HG03095 (cell line): ENCODE data around the gene CEND1.

ENCODE experiments used
- ATAC-seq: cut with Tn5 transposase; IDR thresholded peaks from one replicate; pipeline ENCODE4 v1.9.1; 2021; ENCODE audit warnings: moderate library complexity; ENCODE audit not compliant: unreplicated experiment

Gene CEND1

GRCh38 chr11:796565-797295, 6.8 kb upstream of the CEND1 start:
- no peak for ATAC-seq

DNA sequence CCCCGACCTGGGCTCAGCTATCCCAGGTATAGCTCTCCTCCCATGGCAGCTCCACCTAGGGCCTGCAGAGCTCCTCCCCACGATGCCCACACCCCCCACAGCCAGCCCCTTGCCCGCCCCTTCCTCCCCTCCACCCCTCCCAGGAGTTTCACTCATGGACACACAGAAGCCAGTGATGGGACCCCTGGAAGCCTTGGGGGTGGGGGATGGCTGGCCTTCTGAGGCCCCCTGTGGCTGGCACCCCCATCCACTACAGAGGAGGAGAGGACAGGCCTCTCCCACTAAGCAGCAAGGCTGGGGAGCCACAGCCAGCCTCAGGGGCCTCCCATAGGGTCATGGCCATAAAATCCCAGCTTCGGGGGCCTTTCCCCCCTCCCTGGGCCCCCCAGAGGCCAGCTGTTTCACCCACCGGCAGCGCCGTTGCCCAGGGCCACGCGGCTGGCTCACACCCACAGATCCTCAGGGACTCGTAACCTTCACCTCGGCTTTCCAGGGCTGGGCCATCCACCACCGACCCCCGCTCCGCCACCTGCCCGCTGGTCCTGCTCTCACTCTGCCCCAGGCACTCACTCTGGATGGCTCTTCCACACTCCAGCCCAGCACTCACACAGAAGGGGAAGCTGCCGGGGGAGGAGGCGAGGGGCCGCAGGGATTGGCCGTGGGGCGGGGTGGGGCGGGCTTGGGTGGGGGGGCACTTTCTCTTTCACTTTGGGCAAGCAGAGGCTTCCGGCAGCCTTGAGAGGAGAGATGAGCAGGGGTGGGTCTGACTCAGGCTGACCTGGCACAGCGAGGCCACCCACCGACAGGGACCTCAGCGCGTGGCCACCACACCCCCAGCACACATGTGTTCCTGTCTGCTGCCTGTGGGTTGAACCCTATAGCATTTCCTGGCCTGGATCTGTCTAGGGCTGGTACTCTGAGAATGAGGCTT, 6.0 kb upstream of the CEND1 start:
- ATAC-seq = no peak

GRCh38 chr11:794766-795633, 5.1 kb upstream of the CEND1 start:
- ATAC-seq = no peak

DNA sequence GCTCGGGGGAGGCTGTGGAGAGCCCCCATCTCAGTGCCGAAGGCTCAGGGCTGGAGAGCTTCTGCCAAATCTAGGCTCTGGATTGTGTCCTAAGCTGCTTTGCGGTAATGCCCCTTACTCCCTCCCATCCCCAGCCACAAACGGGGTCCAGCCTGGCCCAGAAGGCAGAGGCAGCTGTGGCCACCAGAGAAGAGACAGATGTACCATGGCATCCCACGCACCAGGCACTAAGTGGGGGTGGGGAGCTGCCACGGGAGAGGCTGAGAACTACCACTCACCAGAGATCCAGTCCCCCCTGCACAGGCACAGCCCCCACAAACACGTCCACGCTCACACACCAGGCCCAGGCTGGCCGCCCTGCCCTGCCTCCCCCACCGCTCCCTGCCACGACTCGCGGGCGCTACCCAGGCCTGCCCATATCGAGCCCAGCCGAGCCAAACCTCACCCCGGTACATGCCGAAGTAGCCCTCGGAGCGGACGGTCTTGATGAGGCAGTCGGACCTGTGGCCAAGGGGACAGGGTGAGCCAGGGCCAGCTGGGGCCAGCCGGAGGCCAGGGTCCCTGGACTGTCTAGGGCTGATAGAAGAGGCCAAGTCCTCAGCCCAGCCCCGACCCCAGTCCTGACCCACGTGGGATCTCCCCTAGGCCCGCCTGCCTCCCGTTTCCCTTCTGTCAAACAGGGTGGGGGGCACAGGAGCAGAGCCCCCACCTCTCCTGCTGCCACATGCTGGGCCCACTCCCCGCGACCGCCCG, 4.3 kb upstream of the CEND1 start:
- ATAC-seq = no peak

DNA sequence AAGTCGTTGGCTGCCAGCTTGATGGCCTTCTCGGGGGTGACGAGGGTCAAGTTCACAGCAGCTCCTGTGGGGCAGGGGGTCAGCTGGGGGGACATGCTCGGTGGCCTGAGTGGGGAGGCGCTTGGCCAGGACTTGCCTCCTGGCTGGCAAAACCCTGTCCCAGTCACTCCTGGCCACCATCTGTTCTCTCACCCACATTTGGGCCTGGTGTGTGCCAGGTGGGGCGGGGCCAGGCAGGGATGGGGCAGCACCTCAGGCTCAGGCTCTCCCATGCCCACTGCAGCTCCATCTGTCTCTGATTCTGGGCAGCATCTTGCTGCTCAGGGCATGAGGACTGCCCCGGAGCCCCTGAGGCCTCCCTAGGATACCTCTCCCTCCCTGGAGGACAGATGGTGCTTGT, 3.7 kb upstream of the CEND1 start:
- ATAC-seq = no peak

- no peak for ATAC-seq
These were observed 3.0 kb upstream of the CEND1 start for GRCh38 chr11:792873-793272.

GRCh38 chr11:792535-792821, 2.6 kb upstream of the CEND1 start:
- no peak for ATAC-seq

- ATAC-seq = no peak
These were observed 2.0 kb upstream of the CEND1 start for GRCh38 chr11:791658-792534.

DNA sequence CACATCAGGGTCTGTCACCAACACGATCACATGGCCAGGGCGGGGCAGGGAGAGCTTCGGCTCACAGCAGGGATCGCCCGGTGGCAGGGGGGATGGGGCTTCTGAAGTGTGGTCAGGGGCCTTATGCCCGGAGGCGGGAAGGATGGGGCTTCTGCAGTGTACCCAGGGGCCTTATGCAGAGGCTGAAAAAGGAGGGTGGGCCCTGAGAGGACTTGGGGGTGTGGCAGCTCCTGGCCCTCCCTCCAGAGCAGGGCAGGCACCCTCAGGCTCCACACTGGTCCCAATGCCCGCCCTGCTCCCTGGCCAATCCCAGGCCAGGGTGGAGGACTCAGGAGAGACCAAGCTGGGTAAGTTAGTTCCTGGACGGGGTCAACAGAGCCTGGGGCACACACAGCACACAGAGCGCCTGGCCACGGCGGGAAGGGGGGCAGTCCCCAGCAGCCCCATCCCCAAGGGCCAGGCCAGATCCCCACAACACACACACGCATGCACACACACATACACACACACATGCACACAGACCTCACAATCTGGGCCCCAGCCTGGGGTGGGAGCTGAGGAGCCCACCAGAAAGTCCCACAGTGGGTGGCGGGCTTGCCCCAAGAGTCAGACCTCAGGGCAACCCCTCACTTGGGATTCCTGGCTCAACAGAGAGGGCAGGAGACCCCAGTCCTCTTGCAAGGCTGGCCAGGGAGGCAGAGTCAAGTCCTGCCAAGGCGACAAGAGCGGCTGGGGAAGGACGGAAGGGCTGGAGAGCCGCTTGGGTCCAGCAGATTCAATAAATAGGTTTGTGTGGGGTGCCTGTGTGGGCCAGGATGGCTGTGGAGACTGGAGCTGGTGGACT, 1.1 kb upstream of the CEND1 start:
- no peak for ATAC-seq

- ATAC-seq = no peak
These were observed 643 bp downstream of the CEND1 start for GRCh38 chr11:788953-789940.

DNA sequence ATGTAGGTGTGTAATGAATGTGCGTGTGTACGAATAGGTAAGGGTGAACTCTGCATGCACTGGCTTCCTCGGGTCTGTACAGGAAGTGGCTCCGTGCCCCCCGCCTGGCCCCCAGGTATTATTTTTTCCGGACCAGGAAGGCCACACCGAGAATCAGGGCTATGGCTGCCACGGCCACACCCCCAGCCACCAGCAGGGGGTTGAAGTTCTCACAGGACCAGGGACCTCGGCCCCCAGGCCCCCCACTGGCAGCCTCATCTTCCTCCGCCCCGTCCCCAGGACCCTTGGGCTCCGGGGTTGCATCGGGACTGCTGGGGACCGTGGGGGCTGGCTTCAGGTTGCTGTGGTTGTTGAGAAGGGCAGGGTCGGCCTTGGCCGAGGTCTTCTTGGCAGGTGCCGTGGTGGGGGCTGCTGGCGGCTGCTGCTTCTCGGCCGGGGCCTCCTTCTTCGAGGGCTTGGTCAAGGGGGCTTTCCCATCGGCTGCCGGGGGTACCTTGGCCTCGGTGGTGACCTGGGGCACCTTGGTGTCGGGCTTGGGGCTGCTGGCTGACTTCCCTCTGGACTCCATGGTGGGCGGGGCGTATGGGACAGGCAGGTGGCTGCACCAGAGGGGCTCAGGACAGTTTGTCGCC, 1.8 kb downstream of the CEND1 start:
- ATAC-seq = no peak

- ATAC-seq = no peak
These were observed 2.7 kb downstream of the CEND1 start for GRCh38 chr11:787084-787675.

- no peak for ATAC-seq
These were observed 3.4 kb downstream of the CEND1 start for GRCh38 chr11:786235-787083.

DNA sequence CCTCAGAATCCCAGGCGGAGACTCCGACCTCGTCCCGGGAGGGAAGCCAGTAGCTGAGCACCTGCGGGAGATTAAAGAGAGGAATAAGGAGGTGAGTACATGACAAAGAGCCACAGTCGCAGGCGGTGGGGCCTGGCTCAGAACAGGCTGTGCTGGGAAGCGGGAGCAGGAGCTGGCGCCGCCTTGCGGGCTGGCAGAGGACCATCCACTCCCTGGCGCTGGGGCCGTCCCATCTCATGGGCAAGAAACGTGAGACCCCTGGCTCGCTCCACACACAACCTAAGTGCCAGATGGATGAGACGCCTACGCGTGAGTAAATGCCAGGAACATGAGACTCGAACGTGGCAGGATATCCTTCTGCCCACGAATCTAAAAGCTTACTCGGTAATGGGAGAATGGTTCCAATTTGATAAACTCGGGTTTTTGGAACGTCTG, 6.3 kb downstream of the CEND1 start:
- no peak for ATAC-seq

- no peak for ATAC-seq
These were observed 7.4 kb downstream of the CEND1 start for GRCh38 chr11:782264-783174.
